Neural cell (in vitro differentiated cells): ENCODE measurements around the gene LILRB5. TPM values are rescaled to one million over a fixed set of nuclear protein-coding genes. Genes with fewer than 3 reads are reported as not detected.
"Not testable (repeated sequence)": the region's sequence is repeated elsewhere in the genome, so short reads cannot be mapped to it uniquely, and the experiment has no call there.

Source experiments
- H2AFZ ChIP-seq: fragments of 200-600, 300-800 bp; sonication (generic), shearing (Covaris generic); 2 replicates; pipeline ENCODE4 v1.6.0; 2014; ENCODE audit warnings: low read depth, mild to moderate bottlenecking, antibody characterized with exemption, low read length, moderate library complexity
- H3F3A ChIP-seq: fragments of 200-600 bp; shearing (Covaris generic); 2 replicates; pipeline ENCODE4 v1.6.1; 2016; ENCODE audit warnings: mild to moderate bottlenecking, moderate library complexity, mixed read lengths, antibody characterized with exemption, low read length; ENCODE audit not compliant: insufficient read depth, poor library complexity, severe bottlenecking
- H3K27ac ChIP-seq: fragments of 200-600, 300-800 bp; sonication (generic), shearing (Covaris generic); 2 replicates; pipeline ENCODE4 v1.5.1; 2014; ENCODE audit warnings: mild to moderate bottlenecking, low read length, moderate library complexity
- H3K27me3 ChIP-seq: fragments of 300-800, 200-600 bp; sonication (generic), shearing (Covaris generic); 2 replicates; pipeline ENCODE4 v1.6.0; 2014; ENCODE audit warnings: mild to moderate bottlenecking, low read depth, low read length, moderate library complexity; ENCODE audit not compliant: insufficient read depth
- H3K36me3 ChIP-seq: fragments of 300-800, 200-600 bp; sonication (generic), shearing (Covaris generic); 2 replicates; pipeline ENCODE4 v1.5.1; 2014; ENCODE audit warnings: mild to moderate bottlenecking, antibody characterized with exemption, low read length, moderate library complexity; ENCODE audit not compliant: insufficient read depth
- H3K4me2 ChIP-seq: fragments of 300-800, 200-600 bp; sonication (generic), shearing (Covaris generic); 2 replicates; pipeline ENCODE4 v1.6.0; 2014; ENCODE audit warnings: mild to moderate bottlenecking, low read length
- H3K4me3 ChIP-seq: fragments of 300-800, 200-600 bp; sonication (generic), shearing (Covaris generic); 2 replicates; pipeline ENCODE4 v1.5.1; 2014; ENCODE audit warnings: mild to moderate bottlenecking, low read length, moderate library complexity
- H3K79me2 ChIP-seq: fragments of 200-600 bp; shearing (Covaris generic); replicated peaks from 2 replicates; pipeline ENCODE4 v1.6.0; 2014; ENCODE audit warnings: mild to moderate bottlenecking, low read length, moderate library complexity; ENCODE audit not compliant: insufficient read depth
- H3K9ac ChIP-seq: fragments of 300-800, 200-600 bp; sonication (generic), shearing (Covaris generic); 2 replicates; pipeline ENCODE4 v1.6.1; 2016; ENCODE audit warnings: mild to moderate bottlenecking, low read length, mixed read lengths
- H3K9me2 ChIP-seq: fragments of 200-600 bp; shearing (Covaris generic); 2 replicates; pipeline ENCODE4 v1.6.1; 2016; ENCODE audit warnings: mild to moderate bottlenecking, low read length, mixed read lengths; ENCODE audit not compliant: insufficient read depth
- H3K9me3 ChIP-seq: fragments of 200-600, 300-800 bp; sonication (generic), shearing (Covaris generic); 2 replicates; pipeline ENCODE4 v1.6.1; 2016; ENCODE audit warnings: mild to moderate bottlenecking, mixed run types, low read length, moderate library complexity, mixed read lengths
- H4K20me1 ChIP-seq: fragments of 200-600 bp; shearing (Covaris generic); 2 replicates; pipeline ENCODE4 v1.6.1; 2016; ENCODE audit warnings: mild to moderate bottlenecking, mixed run types; ENCODE audit not compliant: insufficient read depth
- EP300 ChIP-seq: fragments of 450-650 bp; conservative IDR thresholded peaks from 2 replicates; pipeline ENCODE4 v1.6.1; 2014; ENCODE audit warnings: antibody characterized with exemption, mild to moderate bottlenecking, moderate library complexity; ENCODE audit not compliant: poor library complexity, severe bottlenecking
- EZH2 ChIP-seq: fragments of 200-600, 300-800 bp; shearing (Covaris generic), sonication (generic); IDR thresholded peaks from 2 replicates; pipeline ENCODE4 v1.6.1; 2014; ENCODE audit warnings: antibody characterized with exemption, low read length, borderline replicate concordance, mild to moderate bottlenecking; ENCODE audit not compliant: insufficient read depth, poor library complexity, severe bottlenecking
- MXI1 ChIP-seq: fragments of 450-650 bp; conservative IDR thresholded peaks from 2 replicates; pipeline ENCODE4 v1.6.1; 2014; ENCODE audit warnings: antibody characterized with exemption, mild to moderate bottlenecking; ENCODE audit not compliant: poor library complexity, severe bottlenecking
- POLR2AphosphoS5 ChIP-seq: IDR thresholded peaks from 2 replicates; pipeline ENCODE4 v1.6.1; 2012
- RAD21 ChIP-seq: fragments of 450-650 bp; conservative IDR thresholded peaks from 2 replicates; pipeline ENCODE4 v1.6.1; 2014; ENCODE audit warnings: antibody characterized with exemption, mild to moderate bottlenecking, moderate library complexity
- SMC3 ChIP-seq: fragments of 450-650 bp; conservative IDR thresholded peaks from 2 replicates; pipeline ENCODE4 v1.6.1; 2014; ENCODE audit warnings: antibody characterized with exemption, mild to moderate bottlenecking, moderate library complexity; ENCODE audit not compliant: poor library complexity
- TAF1 ChIP-seq: IDR thresholded peaks from 2 replicates; pipeline ENCODE4 v1.6.1; 2012; ENCODE audit warnings: low read depth
- polyA plus RNA-seq: library from polyadenylated mRNA; depleted of rRNA; stranded (reverse); fragments of >200 nt; gene quantifications from 2 replicates; pipeline ENCODE4 v1.2.3, GENCODE V29; 2014
- TF ChIP-seq, protein P1 (sequence below): IDR thresholded peaks from 2 replicates; pipeline ENCODE4 v1.6.1; 2012; ENCODE audit warnings: borderline replicate concordance
- TF ChIP-seq, protein P2 (sequence below): fragments of 450-650 bp; IDR thresholded peaks from 2 replicates; pipeline ENCODE4 v1.5.1; 2014; ENCODE audit warnings: antibody characterized with exemption, mild to moderate bottlenecking, moderate library complexity; ENCODE audit not compliant: poor library complexity, severe bottlenecking

Gene LILRB5
- polyA plus RNA-seq, 1 donor from 2014 or later = not detected

DNA sequence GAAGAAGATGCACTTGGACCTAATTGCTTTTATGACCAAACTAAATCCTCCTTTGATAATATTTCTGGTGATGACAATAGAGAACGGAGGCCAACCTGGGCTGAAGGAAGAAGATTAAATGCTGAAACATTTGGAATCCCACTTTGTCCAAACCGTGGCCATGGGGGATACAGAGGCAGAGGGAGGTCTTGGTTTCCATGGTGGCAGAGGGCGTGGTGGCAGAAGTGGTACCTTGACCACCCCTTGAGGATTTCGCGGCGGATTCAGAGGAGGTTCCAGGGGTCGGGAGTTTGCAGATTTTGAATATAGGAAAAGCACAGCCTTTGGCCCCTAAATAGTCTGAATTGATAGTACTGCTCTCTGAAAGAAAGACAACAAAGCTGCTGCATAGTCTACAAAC is 27.0 kb downstream of the LILRB5 start:
- Histone ChIP-seq H3F3A (no peaks in the 10 kb centered on the region), H3K27me3 (no peaks in the 10 kb centered on the region), H2AFZ (no peak overlapping the region), H3K36me3 (no peaks in the 10 kb centered on the region), H3K9me3 (peaks cover 6% of the 10 kb centered on the region), H3K79me2 (no peaks in the 10 kb centered on the region), H4K20me1 (no peaks in the 10 kb centered on the region), H3K9me2 (no peaks in the 10 kb centered on the region), H3K9ac (no peak overlapping the region), H3K4me3 (no peak overlapping the region), H3K27ac (no peak overlapping the region), H3K4me2 (no peak overlapping the region)
- no peak for TF ChIP-seq EZH2
- TF ChIP-seq, protein P1, sequence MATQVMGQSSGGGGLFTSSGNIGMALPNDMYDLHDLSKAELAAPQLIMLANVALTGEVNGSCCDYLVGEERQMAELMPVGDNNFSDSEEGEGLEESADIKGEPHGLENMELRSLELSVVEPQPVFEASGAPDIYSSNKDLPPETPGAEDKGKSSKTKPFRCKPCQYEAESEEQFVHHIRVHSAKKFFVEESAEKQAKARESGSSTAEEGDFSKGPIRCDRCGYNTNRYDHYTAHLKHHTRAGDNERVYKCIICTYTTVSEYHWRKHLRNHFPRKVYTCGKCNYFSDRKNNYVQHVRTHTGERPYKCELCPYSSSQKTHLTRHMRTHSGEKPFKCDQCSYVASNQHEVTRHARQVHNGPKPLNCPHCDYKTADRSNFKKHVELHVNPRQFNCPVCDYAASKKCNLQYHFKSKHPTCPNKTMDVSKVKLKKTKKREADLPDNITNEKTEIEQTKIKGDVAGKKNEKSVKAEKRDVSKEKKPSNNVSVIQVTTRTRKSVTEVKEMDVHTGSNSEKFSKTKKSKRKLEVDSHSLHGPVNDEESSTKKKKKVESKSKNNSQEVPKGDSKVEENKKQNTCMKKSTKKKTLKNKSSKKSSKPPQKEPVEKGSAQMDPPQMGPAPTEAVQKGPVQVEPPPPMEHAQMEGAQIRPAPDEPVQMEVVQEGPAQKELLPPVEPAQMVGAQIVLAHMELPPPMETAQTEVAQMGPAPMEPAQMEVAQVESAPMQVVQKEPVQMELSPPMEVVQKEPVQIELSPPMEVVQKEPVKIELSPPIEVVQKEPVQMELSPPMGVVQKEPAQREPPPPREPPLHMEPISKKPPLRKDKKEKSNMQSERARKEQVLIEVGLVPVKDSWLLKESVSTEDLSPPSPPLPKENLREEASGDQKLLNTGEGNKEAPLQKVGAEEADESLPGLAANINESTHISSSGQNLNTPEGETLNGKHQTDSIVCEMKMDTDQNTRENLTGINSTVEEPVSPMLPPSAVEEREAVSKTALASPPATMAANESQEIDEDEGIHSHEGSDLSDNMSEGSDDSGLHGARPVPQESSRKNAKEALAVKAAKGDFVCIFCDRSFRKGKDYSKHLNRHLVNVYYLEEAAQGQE = no peak
- no peak for TF ChIP-seq POLR2AphosphoS5
- TF ChIP-seq, protein P2, sequence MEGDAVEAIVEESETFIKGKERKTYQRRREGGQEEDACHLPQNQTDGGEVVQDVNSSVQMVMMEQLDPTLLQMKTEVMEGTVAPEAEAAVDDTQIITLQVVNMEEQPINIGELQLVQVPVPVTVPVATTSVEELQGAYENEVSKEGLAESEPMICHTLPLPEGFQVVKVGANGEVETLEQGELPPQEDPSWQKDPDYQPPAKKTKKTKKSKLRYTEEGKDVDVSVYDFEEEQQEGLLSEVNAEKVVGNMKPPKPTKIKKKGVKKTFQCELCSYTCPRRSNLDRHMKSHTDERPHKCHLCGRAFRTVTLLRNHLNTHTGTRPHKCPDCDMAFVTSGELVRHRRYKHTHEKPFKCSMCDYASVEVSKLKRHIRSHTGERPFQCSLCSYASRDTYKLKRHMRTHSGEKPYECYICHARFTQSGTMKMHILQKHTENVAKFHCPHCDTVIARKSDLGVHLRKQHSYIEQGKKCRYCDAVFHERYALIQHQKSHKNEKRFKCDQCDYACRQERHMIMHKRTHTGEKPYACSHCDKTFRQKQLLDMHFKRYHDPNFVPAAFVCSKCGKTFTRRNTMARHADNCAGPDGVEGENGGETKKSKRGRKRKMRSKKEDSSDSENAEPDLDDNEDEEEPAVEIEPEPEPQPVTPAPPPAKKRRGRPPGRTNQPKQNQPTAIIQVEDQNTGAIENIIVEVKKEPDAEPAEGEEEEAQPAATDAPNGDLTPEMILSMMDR = no peak
- no peak for TF ChIP-seq SMC3
- TF ChIP-seq TAF1 = no peak
- TF ChIP-seq MXI1 = no peak
- no peak for TF ChIP-seq EP300
- TF ChIP-seq RAD21 = no peak

DNA sequence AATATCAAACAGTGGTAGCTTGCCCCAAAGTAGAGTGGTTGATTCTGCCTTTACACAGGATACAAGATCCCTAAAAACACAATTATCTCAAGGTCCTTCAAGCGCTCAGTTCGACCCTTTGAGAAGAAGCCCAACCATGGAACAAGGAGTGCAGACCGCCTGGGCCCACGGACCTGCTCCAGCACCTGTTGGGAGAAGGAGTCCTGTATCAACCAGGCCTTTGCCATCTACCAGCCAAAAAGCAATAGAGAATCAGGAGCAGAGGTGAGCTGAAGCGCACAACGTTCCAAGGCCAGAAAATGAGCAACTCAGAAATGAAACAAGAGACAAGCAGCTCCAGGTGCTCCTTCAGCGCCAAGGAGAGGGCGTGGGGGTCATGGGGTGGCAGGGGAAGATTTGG is 27.9 kb downstream of the LILRB5 start:
- Histone ChIP-seq H3F3A (no peaks in the 10 kb centered on the region), H3K9me3 (no peaks in the 10 kb centered on the region), H3K27me3 (no peaks in the 10 kb centered on the region), H3K27ac (no peak overlapping the region), H3K9me2 (no peaks in the 10 kb centered on the region), H3K9ac (no peak overlapping the region), H3K36me3 (no peaks in the 10 kb centered on the region), H4K20me1 (no peaks in the 10 kb centered on the region), H2AFZ (no peak overlapping the region), H3K79me2 (no peaks in the 10 kb centered on the region), H3K4me3 (no peak overlapping the region), H3K4me2 (no peak overlapping the region)
- TF ChIP-seq RAD21 (no peak), EP300 (no peak), EZH2 (no peak), TAF1 (no peak), POLR2AphosphoS5 (no peak), SMC3 (no peak), MXI1 (no peak)
- TF ChIP-seq, protein P2 = no peak
- TF ChIP-seq, protein P1 = no peak

DNA sequence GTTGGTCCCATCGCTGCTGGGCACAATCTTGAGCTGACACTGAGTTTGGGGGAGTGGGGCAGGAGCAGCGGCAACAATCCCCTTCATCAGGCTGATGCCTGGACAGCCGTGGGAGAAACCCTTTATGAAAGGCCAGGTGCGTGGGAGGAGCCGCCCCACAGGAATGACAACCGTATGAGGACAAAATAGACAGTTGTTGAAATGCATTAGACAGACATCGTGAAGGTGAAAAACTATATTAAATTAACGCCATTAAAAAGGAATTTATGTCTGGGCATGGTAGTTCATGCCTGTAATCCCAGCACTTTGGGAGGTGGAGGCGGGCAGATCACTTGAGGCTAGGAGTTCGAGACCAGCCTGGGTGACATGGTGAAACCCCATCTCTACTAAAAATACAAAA is 32.5 kb downstream of the LILRB5 start:
- not testable (repeated sequence) for H2AFZ ChIP-seq, H3K27me3 ChIP-seq, H4K20me1 ChIP-seq, H3F3A ChIP-seq, H3K9me3 ChIP-seq, H3K27ac ChIP-seq, H3K9me2 ChIP-seq, H3K79me2 ChIP-seq, H3K4me3 ChIP-seq, H3K36me3 ChIP-seq, H3K4me2 ChIP-seq, H3K9ac ChIP-seq
